HepG2 (cell line): ENCODE results near the gene LMNA. TPM values are rescaled to one million over a fixed set of nuclear protein-coding genes. Genes with fewer than 3 reads are reported as not detected.

Experiments
- BRCA1 ChIP-seq: sonication (generic); formaldehyde crosslinking; IDR thresholded peaks from 2 replicates; pipeline ENCODE4 v1.4.0; 2020; ENCODE audit warnings: missing genetic modification reagents
- DDIT3 ChIP-seq: sonication (generic); formaldehyde crosslinking; IDR thresholded peaks from 2 replicates; pipeline ENCODE4 v1.4.0; 2020; ENCODE audit warnings: mild to moderate bottlenecking, missing genetic modification reagents
- GABPA ChIP-seq, 2 experiments: IDR thresholded peaks; 2 replicates each; pipeline ENCODE4 v1.6.1; 2011 to 2016; ENCODE audit warnings: low read depth in 2 of 2, low read length in 1 of 2, missing biosample characterization in 1 of 2, missing genetic modification characterization in 1 of 2
- GATAD1 ChIP-seq: IDR thresholded peaks from 2 replicates; pipeline ENCODE4 v1.6.1; 2016; ENCODE audit warnings: missing genetic modification reagents, missing compliant biosample characterization
- HNRNPH1 ChIP-seq: fragments of 200-400 bp; formaldehyde crosslinking; optimal IDR thresholded peaks from 2 replicates; pipeline ENCODE3; 2017; ENCODE audit warnings: mild to moderate bottlenecking, low read depth, low read length
- IKZF4 ChIP-seq: sonication (generic); formaldehyde crosslinking; IDR thresholded peaks from 2 replicates; pipeline ENCODE4 v1.5.1; 2020; ENCODE audit warnings: borderline replicate concordance, mild to moderate bottlenecking, low read depth, missing genetic modification reagents; ENCODE audit errors: not compliant biosample characterization
- KLF9 ChIP-seq: IDR thresholded peaks from 2 replicates; pipeline ENCODE4 v1.6.1; 2016; ENCODE audit warnings: low read depth
- MED8 ChIP-seq: sonication (generic); formaldehyde crosslinking; IDR thresholded peaks from 2 replicates; pipeline ENCODE4 v1.8.1; 2023; ENCODE audit warnings: mild to moderate bottlenecking, missing genetic modification reagents; ENCODE audit not compliant: insufficient replicate concordance
- NFIB ChIP-seq: sonication (generic); formaldehyde crosslinking; IDR thresholded peaks from 2 replicates; pipeline ENCODE4 v1.9.0; 2021; ENCODE audit warnings: missing genetic modification reagents, mild to moderate bottlenecking, borderline replicate concordance
- PAXIP1 ChIP-seq: sonication (generic); formaldehyde crosslinking; conservative IDR thresholded peaks from 2 replicates; pipeline ENCODE4 v1.4.0; 2020; ENCODE audit warnings: mild to moderate bottlenecking, missing genetic modification reagents, moderate library complexity
- THYN1 ChIP-seq: sonication (generic); formaldehyde crosslinking; IDR thresholded peaks from 2 replicates; pipeline ENCODE4 v1.8.1; 2023; ENCODE audit warnings: low read depth, mild to moderate bottlenecking, moderate library complexity, missing genetic modification reagents, borderline replicate concordance
- ZNF224 ChIP-seq: sonication (generic); formaldehyde crosslinking; IDR thresholded peaks from 2 replicates; pipeline ENCODE4 v1.5.0; 2020; ENCODE audit warnings: mild to moderate bottlenecking, missing genetic modification reagents
- ZNF615 ChIP-seq: sonication (generic); formaldehyde crosslinking; IDR thresholded peaks from 2 replicates; pipeline ENCODE4 v1.5.0; 2020; ENCODE audit warnings: mild to moderate bottlenecking, missing genetic modification reagents, borderline replicate concordance
- ZNF747 ChIP-seq: sonication (generic); formaldehyde crosslinking; IDR thresholded peaks from 2 replicates; pipeline ENCODE4 v1.8.1; 2023; ENCODE audit warnings: missing genetic modification reagents, mild to moderate bottlenecking, borderline replicate concordance
- ZNF816 ChIP-seq: sonication (generic); formaldehyde crosslinking; IDR thresholded peaks from 2 replicates; pipeline ENCODE4 v1.8.0; 2022; ENCODE audit warnings: missing genetic modification reagents, mild to moderate bottlenecking, borderline replicate concordance
- ZNF850 ChIP-seq: sonication (generic); formaldehyde crosslinking; conservative IDR thresholded peaks from 2 replicates; pipeline ENCODE4 v1.9.0; 2021; ENCODE audit warnings: mild to moderate bottlenecking, missing genetic modification reagents
- polyA plus RNA-seq, 8 experiments: library from polyadenylated mRNA; depleted of rRNA in 3 of 8; stranded (reverse) in 7 of 8; unstranded in 1 of 8; fragments of >200 nt; fragmentation: Illumina TruSeq in 4 of 8; extraction: Trizol in 4 of 8; gene quantifications; 2 replicates each; pipeline versions ENCODE4 v1.2.1 to v1.2.3, GENCODE V29; 2011 to 2016; ENCODE audit warnings: low read depth in 4 of 8, missing spikeins in 1 of 8, mixed read lengths in 1 of 8; ENCODE audit not compliant: insufficient read depth in 1 of 8
- total RNA-seq, 5 experiments: library from RNA; depleted of rRNA; stranded (reverse); fragments of >200 nt; fragmentation: Illumina TruSeq; extraction: Trizol; gene quantifications; 2 replicates each; pipeline ENCODE4 v1.2.3, GENCODE V29; 2016; ENCODE audit warnings: low read depth in 1 of 5
- TF ChIP-seq, protein P1 (sequence below): sonication (generic); formaldehyde crosslinking; IDR thresholded peaks from 2 replicates; pipeline ENCODE4 v1.4.0; 2020; ENCODE audit warnings: missing genetic modification reagents, mild to moderate bottlenecking, borderline replicate concordance
- TF ChIP-seq, protein P2 (sequence below): sonication (generic); formaldehyde crosslinking; conservative IDR thresholded peaks from 2 replicates; pipeline ENCODE4 v1.4.0; 2020; ENCODE audit warnings: missing genetic modification reagents

Gene LMNA
- total and polyA plus RNA-seq, 2 of the 13 experiments (the other 11 are each of a cell fraction or from before 2014, with no cell fraction given): 107 to 225 TPM

DNA sequence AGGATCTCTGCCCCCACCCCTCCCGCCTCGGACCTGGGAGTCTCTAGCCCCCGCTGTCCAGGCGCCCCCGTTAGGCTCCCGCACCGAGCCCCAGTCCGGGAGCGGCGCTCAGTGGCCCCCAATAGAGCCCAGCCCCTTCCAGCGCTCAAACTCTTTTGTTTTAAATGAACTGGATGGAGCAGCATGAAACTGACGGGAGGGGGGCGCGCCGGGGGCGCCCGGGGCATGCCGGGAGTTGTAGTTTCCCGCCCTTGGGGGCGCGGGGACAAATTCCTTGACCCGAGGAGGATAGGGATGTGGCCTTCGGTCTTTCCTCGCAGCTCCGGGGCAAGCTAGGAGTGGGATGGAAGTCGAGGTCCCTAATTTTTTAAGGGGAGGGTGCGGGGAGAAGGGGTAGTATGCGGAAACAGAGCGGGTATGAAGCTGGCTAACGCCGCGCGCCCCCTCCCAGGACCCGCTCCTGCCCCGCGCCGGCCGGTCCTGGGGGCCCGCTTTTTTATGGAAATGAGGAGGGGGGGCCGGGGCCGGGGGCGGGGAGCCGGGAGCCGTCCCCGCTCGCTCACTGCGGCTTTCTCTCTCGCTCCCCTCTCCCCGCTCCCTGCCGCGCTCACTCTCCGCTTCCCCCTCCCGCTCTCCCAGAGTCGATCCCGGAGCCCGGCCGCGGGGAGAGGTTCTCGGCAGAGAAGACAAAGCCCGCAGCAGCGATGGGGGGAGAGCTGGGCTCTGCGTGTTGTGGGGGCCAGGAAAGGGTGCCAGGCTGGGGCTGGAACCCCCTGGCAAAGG, 32.0 kb upstream of the LMNA start, which contains the start of gene MEX3A (continued):
- no peak for TF ChIP-seq ZNF224 (CRISPR knock-in tag)
- no peak for TF ChIP-seq GATAD1 (CRISPR knock-in tag)
- TF ChIP-seq, protein P1, sequence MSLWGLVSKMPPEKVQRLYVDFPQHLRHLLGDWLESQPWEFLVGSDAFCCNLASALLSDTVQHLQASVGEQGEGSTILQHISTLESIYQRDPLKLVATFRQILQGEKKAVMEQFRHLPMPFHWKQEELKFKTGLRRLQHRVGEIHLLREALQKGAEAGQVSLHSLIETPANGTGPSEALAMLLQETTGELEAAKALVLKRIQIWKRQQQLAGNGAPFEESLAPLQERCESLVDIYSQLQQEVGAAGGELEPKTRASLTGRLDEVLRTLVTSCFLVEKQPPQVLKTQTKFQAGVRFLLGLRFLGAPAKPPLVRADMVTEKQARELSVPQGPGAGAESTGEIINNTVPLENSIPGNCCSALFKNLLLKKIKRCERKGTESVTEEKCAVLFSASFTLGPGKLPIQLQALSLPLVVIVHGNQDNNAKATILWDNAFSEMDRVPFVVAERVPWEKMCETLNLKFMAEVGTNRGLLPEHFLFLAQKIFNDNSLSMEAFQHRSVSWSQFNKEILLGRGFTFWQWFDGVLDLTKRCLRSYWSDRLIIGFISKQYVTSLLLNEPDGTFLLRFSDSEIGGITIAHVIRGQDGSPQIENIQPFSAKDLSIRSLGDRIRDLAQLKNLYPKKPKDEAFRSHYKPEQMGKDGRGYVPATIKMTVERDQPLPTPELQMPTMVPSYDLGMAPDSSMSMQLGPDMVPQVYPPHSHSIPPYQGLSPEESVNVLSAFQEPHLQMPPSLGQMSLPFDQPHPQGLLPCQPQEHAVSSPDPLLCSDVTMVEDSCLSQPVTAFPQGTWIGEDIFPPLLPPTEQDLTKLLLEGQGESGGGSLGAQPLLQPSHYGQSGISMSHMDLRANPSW (CRISPR knock-in tag): no peak
- TF ChIP-seq PAXIP1 (CRISPR knock-in tag): peak; percentile 25; the same call in 1 of the 2 replicates
- TF ChIP-seq IKZF4 (CRISPR knock-in tag): no peak
- TF ChIP-seq ZNF747 (CRISPR knock-in tag): no peak
- 0 out of 2 replicates have a peak, but pooled peaks have one; percentile 16 for TF ChIP-seq ZNF615 (CRISPR knock-in tag)
- peak; percentile 56; the same call in 1 of the 2 replicates for TF ChIP-seq ZNF816
- TF ChIP-seq THYN1: no peak
- no peak for TF ChIP-seq BRCA1 (CRISPR knock-in tag)
- TF ChIP-seq, protein P2, sequence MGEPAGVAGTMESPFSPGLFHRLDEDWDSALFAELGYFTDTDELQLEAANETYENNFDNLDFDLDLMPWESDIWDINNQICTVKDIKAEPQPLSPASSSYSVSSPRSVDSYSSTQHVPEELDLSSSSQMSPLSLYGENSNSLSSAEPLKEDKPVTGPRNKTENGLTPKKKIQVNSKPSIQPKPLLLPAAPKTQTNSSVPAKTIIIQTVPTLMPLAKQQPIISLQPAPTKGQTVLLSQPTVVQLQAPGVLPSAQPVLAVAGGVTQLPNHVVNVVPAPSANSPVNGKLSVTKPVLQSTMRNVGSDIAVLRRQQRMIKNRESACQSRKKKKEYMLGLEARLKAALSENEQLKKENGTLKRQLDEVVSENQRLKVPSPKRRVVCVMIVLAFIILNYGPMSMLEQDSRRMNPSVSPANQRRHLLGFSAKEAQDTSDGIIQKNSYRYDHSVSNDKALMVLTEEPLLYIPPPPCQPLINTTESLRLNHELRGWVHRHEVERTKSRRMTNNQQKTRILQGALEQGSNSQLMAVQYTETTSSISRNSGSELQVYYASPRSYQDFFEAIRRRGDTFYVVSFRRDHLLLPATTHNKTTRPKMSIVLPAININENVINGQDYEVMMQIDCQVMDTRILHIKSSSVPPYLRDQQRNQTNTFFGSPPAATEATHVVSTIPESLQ (CRISPR knock-in tag): no peak
- no peak for TF ChIP-seq MED8 (CRISPR knock-in tag)
- no peak for TF ChIP-seq HNRNPH1
- TF ChIP-seq NFIB (CRISPR knock-in tag): no peak
- peak; percentile 16; the same call in 1 of the 2 replicates for TF ChIP-seq GABPA (IDR thresholded peaks at IDR 0.05; ENCODE audit: low read depth, low read length)
- peak; percentile 76 for TF ChIP-seq GABPA (CRISPR knock-in tag; IDR thresholded peaks at IDR 0.05; ENCODE audit: low read depth)
- no peak for TF ChIP-seq KLF9 (CRISPR knock-in tag)
- TF ChIP-seq ZNF850 (CRISPR knock-in tag): peak; percentile 55; the same call in 1 of the 2 replicates
- TF ChIP-seq DDIT3 (CRISPR knock-in tag): no peak
